Ectodermal cell (in vitro differentiated cells): ENCODE data around the gene MMP25. TPM values are rescaled to one million over a fixed set of nuclear protein-coding genes. Genes with fewer than 3 reads are reported as not detected.
A peak's percentile ranks its signal among the peaks of the same experiment; 100 is the strongest.

Source experiments
- H3K27ac ChIP-seq: 2 replicates; pipeline ENCODE4 v1.7.0; 2013; ENCODE audit warnings: mild to moderate bottlenecking, low read depth, low read length; ENCODE audit not compliant: insufficient read depth, poor library complexity, severe bottlenecking
- H3K27me3 ChIP-seq: 2 replicates; pipeline ENCODE4 v1.7.0; 2013; ENCODE audit warnings: mild to moderate bottlenecking, low read length; ENCODE audit not compliant: insufficient read depth, control insufficient read depth, poor library complexity, severe bottlenecking
- H3K36me3 ChIP-seq: one replicate; pipeline ENCODE4 v1.7.0; 2013; ENCODE audit warnings: low read length; ENCODE audit not compliant: control insufficient read depth, insufficient read depth
- H3K4me1 ChIP-seq: one replicate; pipeline ENCODE4 v1.7.0; 2013; ENCODE audit warnings: low read length; ENCODE audit not compliant: control insufficient read depth, insufficient read depth
- H3K4me3 ChIP-seq: 2 replicates; pipeline ENCODE4 v1.7.0; 2013; ENCODE audit warnings: low read depth, low read length, control low read depth; ENCODE audit not compliant: insufficient read depth
- H3K9me3 ChIP-seq: 2 replicates; pipeline ENCODE4 v1.7.0; 2013; ENCODE audit warnings: mild to moderate bottlenecking, low read length, moderate library complexity; ENCODE audit not compliant: control insufficient read depth
- WGBS, 2 experiments: methylation state at CpG; one replicate each; pipeline ENCODE4 v1.1.7; 2013; ENCODE audit warnings: missing lambda C conversion rate in 2 of 2; 5-methylcytosine and 5-hydroxymethylcytosine counted together
- polyA plus RNA-seq, 4 experiments: library from polyadenylated mRNA; stranded (reverse); fragments of 50-300 nt; gene quantifications; one replicate each; pipeline ENCODE4 v1.2.3, GENCODE V29; 2013

MMP25 gene, protein sequence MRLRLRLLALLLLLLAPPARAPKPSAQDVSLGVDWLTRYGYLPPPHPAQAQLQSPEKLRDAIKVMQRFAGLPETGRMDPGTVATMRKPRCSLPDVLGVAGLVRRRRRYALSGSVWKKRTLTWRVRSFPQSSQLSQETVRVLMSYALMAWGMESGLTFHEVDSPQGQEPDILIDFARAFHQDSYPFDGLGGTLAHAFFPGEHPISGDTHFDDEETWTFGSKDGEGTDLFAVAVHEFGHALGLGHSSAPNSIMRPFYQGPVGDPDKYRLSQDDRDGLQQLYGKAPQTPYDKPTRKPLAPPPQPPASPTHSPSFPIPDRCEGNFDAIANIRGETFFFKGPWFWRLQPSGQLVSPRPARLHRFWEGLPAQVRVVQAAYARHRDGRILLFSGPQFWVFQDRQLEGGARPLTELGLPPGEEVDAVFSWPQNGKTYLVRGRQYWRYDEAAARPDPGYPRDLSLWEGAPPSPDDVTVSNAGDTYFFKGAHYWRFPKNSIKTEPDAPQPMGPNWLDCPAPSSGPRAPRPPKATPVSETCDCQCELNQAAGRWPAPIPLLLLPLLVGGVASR
- polyA plus RNA-seq (2013, experiment 1 of 4) = 1.3 TPM
- polyA plus RNA-seq (2013, experiment 2 of 4) = 1.0 TPM
- polyA plus RNA-seq (2013, experiment 3 of 4) = 0.96 TPM
- 1.2 TPM for polyA plus RNA-seq (2013, experiment 4 of 4)

DNA sequence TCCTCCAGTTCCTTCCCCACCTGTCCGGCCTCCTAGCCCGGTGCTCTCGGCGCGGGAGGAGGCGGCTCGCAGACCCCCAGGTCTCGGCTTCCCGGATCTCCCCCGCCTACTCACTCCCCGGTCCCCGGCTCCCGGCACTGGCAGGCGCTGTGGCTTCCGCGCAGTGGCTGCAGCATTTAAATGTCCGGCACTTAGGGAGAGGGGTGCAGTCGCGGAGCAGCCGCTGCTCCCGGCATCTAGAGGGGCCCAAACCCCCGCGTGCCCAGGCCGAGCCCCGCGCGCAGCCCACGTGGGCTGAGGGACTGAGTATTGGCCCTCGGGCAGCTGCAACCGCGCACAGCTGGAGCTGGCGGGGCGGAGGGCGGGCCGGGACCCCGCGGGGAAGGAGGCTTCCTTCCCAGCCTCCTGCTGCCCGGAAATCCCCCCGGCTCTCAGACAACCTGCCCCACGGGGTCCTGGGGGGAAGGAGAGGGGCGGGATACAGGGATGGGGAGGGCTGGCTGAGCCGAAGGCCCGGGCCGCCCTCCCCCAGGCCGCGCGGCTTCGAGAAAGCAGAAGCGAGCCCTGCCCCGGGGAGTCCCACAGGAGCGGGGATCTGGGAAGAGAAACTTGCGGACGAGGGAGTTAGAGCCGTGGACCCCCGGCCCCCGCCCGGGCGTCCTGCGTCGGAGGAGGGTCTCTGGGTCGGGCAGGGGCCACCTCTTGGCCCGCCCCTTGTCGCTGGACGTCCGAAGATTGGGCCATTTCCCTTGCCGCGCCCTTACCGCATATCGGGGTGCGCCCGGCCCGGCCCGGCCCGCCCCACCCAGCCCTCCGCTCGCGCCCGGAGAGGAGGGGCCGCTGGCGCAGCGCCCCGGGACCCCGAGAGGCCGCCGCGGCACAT lies at the start of gene MMP25:
Gene MMP25 (plus strand): TSS at position 804 of the 883 bp plus-strand sequence. CDS start 357 bp downstream, outside the sequence.
- no peaks in the 10 kb centered on the region for H3K36me3 ChIP-seq
- peak within 1 kb of the TSS; percentile 56 for H3K4me3 ChIP-seq
- H3K9me3 ChIP-seq = no peaks in the 10 kb centered on the region
- H3K27me3 ChIP-seq = peaks cover 63% of the 10 kb centered on the region
- no peak within 1 kb of the TSS for H3K27ac ChIP-seq
- WGBS, 2 experiments = 0% methylated on average over 86 of the region's 86 CpGs
- H3K4me1 ChIP-seq = no peaks in the 10 kb centered on the region

GRCh38 chr16:2999929-3000328 lies 46.4 kb upstream of the MMP25 start:
- H3K36me3 ChIP-seq = no peaks in the 10 kb centered on the region
- H3K27me3 ChIP-seq = peaks cover 4% of the 10 kb centered on the region
- H3K27ac ChIP-seq = no peak overlapping the region
- no peak overlapping the region for H3K4me3 ChIP-seq
- H3K4me1 ChIP-seq = peaks cover 3% of the 10 kb centered on the region
- no peaks in the 10 kb centered on the region for H3K9me3 ChIP-seq
- WGBS, 2 experiments = 93% methylated on average over 6 of the region's 6 CpGs

DNA sequence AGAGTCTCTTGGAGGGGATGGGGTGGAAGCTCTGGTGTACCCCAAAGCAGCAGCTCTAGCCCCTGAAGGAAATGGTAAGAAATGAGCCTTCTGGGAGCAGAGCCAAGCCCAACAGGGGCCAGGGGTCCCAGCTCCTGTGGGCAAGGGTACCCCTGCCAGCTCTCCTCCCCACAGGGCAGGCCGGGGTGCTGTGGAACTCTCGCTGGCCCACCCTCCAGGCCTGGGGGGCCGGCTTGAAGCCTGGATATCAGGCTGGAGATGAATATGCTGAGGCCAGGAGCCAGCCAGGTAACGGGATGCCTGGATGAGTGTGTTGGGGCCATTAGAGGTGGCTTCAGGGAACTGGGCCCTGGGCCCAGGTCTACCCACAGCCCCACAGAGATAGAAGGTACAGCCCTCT lies 45.8 kb upstream of the MMP25 start:
- no peaks in the 10 kb centered on the region for H3K36me3 ChIP-seq
- no peaks in the 10 kb centered on the region for H3K9me3 ChIP-seq
- WGBS, 2 experiments = 86 to 94% methylated on average over 4 of the region's 4 CpGs
- peaks cover 10% of the 10 kb centered on the region for H3K27me3 ChIP-seq
- peaks cover 4% of the 10 kb centered on the region for H3K4me1 ChIP-seq
- no peak overlapping the region for H3K4me3 ChIP-seq
- no peak overlapping the region for H3K27ac ChIP-seq

DNA sequence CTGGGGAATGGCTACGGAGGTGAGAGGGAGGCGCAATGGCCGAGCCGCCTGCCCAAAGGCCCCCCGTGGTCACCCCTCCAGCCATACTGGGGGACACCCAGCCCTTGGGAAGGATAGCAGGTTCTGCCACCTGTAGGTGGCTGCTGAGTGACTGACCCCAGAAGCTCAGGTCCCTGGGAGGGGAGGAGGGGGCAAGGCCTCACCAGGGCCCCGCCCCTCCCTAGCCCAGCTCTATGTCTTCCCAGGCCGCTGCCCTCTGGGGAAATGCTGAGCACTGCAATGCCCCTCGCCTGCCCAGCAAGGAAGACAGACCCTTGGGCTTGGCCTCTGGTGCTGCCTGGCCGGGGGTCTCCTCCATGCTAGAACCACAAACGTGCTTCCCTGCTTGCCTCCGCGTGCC lies 45.0 kb upstream of the MMP25 start:
- Histone ChIP-seq H3K4me1 (peaks cover 4% of the 10 kb centered on the region), H3K27me3 (peaks cover 17% of the 10 kb centered on the region), H3K9me3 (no peaks in the 10 kb centered on the region), H3K27ac (no peak overlapping the region), H3K36me3 (no peaks in the 10 kb centered on the region), H3K4me3 (no peak overlapping the region)
- WGBS, 2 experiments = 75 to 76% methylated on average over 12 of the region's 12 CpGs

DNA sequence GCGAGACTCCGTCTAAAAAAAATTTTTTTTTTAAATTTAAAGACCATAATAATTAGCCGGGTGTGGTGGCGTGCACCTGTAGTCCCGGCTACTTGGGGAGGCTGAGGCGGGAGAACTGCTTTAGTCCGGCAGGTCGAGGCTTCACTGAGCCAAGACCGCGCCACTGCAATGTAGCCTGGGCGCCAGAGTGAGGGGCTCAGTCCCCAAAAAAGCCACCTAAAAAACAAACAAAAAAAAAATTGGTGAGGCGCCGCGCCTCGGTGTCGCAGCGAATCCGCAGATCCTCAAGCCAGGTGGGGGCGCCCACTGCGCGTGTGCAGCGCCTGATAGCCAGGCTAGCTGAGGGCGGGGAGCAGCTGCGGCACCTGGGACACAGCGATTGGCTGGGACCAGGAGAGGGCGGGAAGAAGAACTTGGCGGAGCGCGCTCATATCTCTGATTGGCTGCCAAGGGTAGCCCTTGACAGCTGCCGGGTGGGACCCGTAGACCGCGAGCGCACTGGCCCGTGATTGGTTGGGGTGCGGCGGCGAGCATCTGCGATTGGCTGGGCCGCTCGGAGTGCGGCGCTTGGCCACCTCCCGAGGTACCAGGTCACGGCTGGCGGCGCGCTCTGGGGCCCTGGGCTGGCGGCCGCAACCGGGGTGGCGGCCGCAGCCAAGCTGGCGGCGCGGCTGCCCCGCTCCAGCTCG lies 42.6 kb upstream of the MMP25 start:
- no peaks in the 10 kb centered on the region for H3K36me3 ChIP-seq
- no peak overlapping the region for H3K27ac ChIP-seq
- peaks cover 41% of the 10 kb centered on the region for H3K27me3 ChIP-seq
- H3K9me3 ChIP-seq = no peaks in the 10 kb centered on the region
- no peak overlapping the region for H3K4me3 ChIP-seq
- 10 to 11% methylated on average over 58 of the region's 58 CpGs for WGBS, 2 experiments
- peaks cover 18% of the 10 kb centered on the region for H3K4me1 ChIP-seq

DNA sequence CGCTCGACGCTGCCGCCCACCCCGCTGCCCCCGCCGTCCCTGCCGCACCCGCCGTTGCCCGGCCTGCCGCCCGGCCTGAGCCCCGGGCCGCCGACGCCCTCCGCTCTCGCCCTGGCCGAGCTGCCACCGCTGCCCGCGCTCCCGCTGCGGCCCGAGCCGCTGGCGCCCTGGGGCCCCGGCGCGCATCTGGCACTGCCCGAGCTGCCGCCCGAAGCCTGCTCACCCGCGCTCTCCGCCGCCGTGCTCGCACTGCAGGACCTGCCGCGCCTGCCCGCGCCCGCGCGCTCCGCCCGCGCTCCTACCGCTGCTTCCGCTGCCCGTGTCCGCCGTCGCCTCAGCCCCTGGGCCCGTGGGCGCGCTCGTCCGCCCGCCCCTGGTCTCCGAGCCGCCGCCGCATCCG lies 42.0 kb upstream of the MMP25 start:
- H3K27me3 ChIP-seq = peaks cover 44% of the 10 kb centered on the region
- WGBS, 2 experiments = 0% methylated on average over 67 of the region's 67 CpGs
- no peak overlapping the region for H3K4me3 ChIP-seq
- H3K9me3 ChIP-seq = no peaks in the 10 kb centered on the region
- H3K36me3 ChIP-seq = no peaks in the 10 kb centered on the region
- H3K27ac ChIP-seq = no peak overlapping the region
- H3K4me1 ChIP-seq = peaks cover 19% of the 10 kb centered on the region

DNA sequence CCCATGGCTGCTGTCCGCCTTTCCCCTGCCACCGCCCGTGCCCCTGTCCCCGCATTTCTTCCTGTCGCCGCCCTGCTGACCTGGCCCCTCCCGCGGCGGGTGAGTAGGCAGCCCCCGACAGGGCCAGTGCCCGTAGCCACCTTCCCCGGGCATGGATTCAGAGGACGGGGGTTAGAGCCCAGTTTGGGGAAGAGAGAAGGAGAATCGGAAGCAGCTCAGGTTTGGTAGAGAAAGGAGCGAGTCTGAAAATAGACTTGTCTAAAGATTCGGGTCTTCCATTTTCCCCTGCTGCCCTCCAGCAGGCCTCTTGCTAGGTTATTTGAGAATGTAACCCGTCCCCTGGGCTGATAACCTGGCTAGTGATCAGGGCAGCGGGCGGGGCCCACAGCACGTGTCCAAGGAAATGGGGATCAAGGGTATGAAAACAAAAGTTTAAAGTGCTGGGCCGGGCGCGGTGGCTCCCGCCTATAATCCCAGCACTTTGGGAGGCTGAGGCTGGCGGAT lies 41.5 kb upstream of the MMP25 start:
- Histone ChIP-seq H3K36me3 (no peaks in the 10 kb centered on the region), H3K27me3 (peaks cover 44% of the 10 kb centered on the region), H3K27ac (no peak overlapping the region), H3K4me3 (peak overlapping the region; percentile 10), H3K4me1 (peaks cover 23% of the 10 kb centered on the region), H3K9me3 (no peaks in the 10 kb centered on the region)
- WGBS, 2 experiments = 3% methylated on average over 25 of the region's 25 CpGs

GRCh38 chr16:3007059-3007956 lies 39.1 kb upstream of the MMP25 start:
- Histone ChIP-seq H3K27me3 (peaks cover 55% of the 10 kb centered on the region), H3K27ac (no peak overlapping the region), H3K4me1 (peaks cover 27% of the 10 kb centered on the region), H3K36me3 (no peaks in the 10 kb centered on the region), H3K4me3 (no peak overlapping the region), H3K9me3 (no peaks in the 10 kb centered on the region)
- 51 to 52% methylated on average over 13 of the region's 13 CpGs for WGBS, 2 experiments
